HepG2 (cell line): ENCODE data around the gene POLE3. TPM values are rescaled to one million over a fixed set of nuclear protein-coding genes. Genes with fewer than 3 reads are reported as not detected.

Experiments used
- GABPB1 ChIP-seq: IDR thresholded peaks from 2 replicates; pipeline ENCODE4 v1.6.1; 2016; ENCODE audit warnings: mild to moderate bottlenecking, missing genetic modification reagents, moderate library complexity, missing compliant biosample characterization
- MZF1 ChIP-seq: sonication (generic); formaldehyde crosslinking; IDR thresholded peaks from 2 replicates; pipeline ENCODE4 v1.8.1; 2023; ENCODE audit warnings: mild to moderate bottlenecking, missing genetic modification reagents, borderline replicate concordance
- RBM39 ChIP-seq: fragments of 200-400 bp; formaldehyde crosslinking; IDR thresholded peaks from one replicate; pipeline ENCODE4 v1.6.1; 2018; ENCODE audit warnings: antibody characterized with exemption, mild to moderate bottlenecking, low read depth, low read length; ENCODE audit not compliant: poor library complexity, severe bottlenecking
- RFXAP ChIP-seq: sonication (generic); formaldehyde crosslinking; IDR thresholded peaks from 2 replicates; pipeline ENCODE4 v1.4.0; 2020; ENCODE audit warnings: missing genetic modification reagents, borderline replicate concordance
- SNAI1 ChIP-seq: sonication (generic); formaldehyde crosslinking; IDR thresholded peaks from 2 replicates; pipeline ENCODE4 v1.5.0; 2020; ENCODE audit warnings: mild to moderate bottlenecking, missing genetic modification reagents, borderline replicate concordance
- STAT6 ChIP-seq: sonication (generic); formaldehyde crosslinking; IDR thresholded peaks from 2 replicates; pipeline ENCODE4 v1.4.0; 2020; ENCODE audit warnings: missing genetic modification reagents, mild to moderate bottlenecking, borderline replicate concordance
- TMF1 ChIP-seq: sonication (generic); formaldehyde crosslinking; IDR thresholded peaks from 2 replicates; pipeline ENCODE4 v1.8.1; 2022; ENCODE audit warnings: low read depth, missing genetic modification reagents
- ZMYM2 ChIP-seq: sonication (generic); formaldehyde crosslinking; IDR thresholded peaks from 2 replicates; pipeline ENCODE4 v1.8.0; 2022; ENCODE audit warnings: mild to moderate bottlenecking, missing genetic modification reagents
- ZNF124 ChIP-seq: sonication (generic); formaldehyde crosslinking; IDR thresholded peaks from 2 replicates; pipeline ENCODE4 v1.4.0; 2020; ENCODE audit warnings: missing genetic modification reagents
- ZNF34 ChIP-seq: sonication (generic); formaldehyde crosslinking; IDR thresholded peaks from 2 replicates; pipeline ENCODE4 v1.4.0; 2020; ENCODE audit warnings: mild to moderate bottlenecking, missing genetic modification reagents, borderline replicate concordance
- ZNF792 ChIP-seq: IDR thresholded peaks from 2 replicates; pipeline ENCODE4 v1.6.1; 2016
- ZSCAN12 ChIP-seq: sonication (generic); formaldehyde crosslinking; IDR thresholded peaks from 2 replicates; pipeline ENCODE4 v1.9.0; 2021; ENCODE audit warnings: mild to moderate bottlenecking, missing genetic modification reagents
- polyA plus RNA-seq, 8 experiments: library from polyadenylated mRNA; depleted of rRNA in 3 of 8; stranded (reverse) in 7 of 8; unstranded in 1 of 8; fragments of >200 nt; fragmentation: Illumina TruSeq in 4 of 8; extraction: Trizol in 4 of 8; gene quantifications; 2 replicates each; pipeline versions ENCODE4 v1.2.1 to v1.2.3, GENCODE V29; 2011 to 2016; ENCODE audit warnings: low read depth in 4 of 8, missing spikeins in 1 of 8, mixed read lengths in 1 of 8; ENCODE audit not compliant: insufficient read depth in 1 of 8
- total RNA-seq, 5 experiments: library from RNA; depleted of rRNA; stranded (reverse); fragments of >200 nt; fragmentation: Illumina TruSeq; extraction: Trizol; gene quantifications; 2 replicates each; pipeline ENCODE4 v1.2.3, GENCODE V29; 2016; ENCODE audit warnings: low read depth in 1 of 5
- TF ChIP-seq, protein P1 (sequence below): fragments of 450-650 bp; IDR thresholded peaks from 2 replicates; pipeline ENCODE4 v1.6.1; 2017; ENCODE audit warnings: mild to moderate bottlenecking
- TF ChIP-seq, protein P2 (sequence below): sonication (generic); formaldehyde crosslinking; IDR thresholded peaks from 2 replicates; pipeline ENCODE4 v1.4.0; 2020; ENCODE audit warnings: mild to moderate bottlenecking, missing genetic modification reagents

Gene POLE3
- total and polyA plus RNA-seq, 2 of the 13 experiments (the other 11 are each of a cell fraction or from before 2014, with no cell fraction given), result 36.0 to 77.2 TPM

- TF ChIP-seq ZMYM2 (CRISPR knock-in tag) (peak; percentile 94), RBM39 (no peak), ZNF124 (0 out of 2 replicates have a peak, but pooled peaks have one; percentile 48), TMF1 (CRISPR knock-in tag) (no peak), RFXAP (peak; percentile 68; the same call in 1 of the 2 replicates), STAT6 (CRISPR knock-in tag) (no peak; the same call in 1 of the 2 replicates), ZNF34 (CRISPR knock-in tag) (peak; percentile 69; the same call in 1 of the 2 replicates), ZSCAN12 (no peak), GABPB1 (no peak; the same call in 1 of the 2 replicates), ZNF792 (CRISPR knock-in tag) (peak; percentile 47; the same call in 1 of the 2 replicates), SNAI1 (CRISPR knock-in tag) (0 out of 2 replicates have a peak, but pooled peaks have one; percentile 50), MZF1 (CRISPR knock-in tag) (no peak)
- TF ChIP-seq, protein P1, sequence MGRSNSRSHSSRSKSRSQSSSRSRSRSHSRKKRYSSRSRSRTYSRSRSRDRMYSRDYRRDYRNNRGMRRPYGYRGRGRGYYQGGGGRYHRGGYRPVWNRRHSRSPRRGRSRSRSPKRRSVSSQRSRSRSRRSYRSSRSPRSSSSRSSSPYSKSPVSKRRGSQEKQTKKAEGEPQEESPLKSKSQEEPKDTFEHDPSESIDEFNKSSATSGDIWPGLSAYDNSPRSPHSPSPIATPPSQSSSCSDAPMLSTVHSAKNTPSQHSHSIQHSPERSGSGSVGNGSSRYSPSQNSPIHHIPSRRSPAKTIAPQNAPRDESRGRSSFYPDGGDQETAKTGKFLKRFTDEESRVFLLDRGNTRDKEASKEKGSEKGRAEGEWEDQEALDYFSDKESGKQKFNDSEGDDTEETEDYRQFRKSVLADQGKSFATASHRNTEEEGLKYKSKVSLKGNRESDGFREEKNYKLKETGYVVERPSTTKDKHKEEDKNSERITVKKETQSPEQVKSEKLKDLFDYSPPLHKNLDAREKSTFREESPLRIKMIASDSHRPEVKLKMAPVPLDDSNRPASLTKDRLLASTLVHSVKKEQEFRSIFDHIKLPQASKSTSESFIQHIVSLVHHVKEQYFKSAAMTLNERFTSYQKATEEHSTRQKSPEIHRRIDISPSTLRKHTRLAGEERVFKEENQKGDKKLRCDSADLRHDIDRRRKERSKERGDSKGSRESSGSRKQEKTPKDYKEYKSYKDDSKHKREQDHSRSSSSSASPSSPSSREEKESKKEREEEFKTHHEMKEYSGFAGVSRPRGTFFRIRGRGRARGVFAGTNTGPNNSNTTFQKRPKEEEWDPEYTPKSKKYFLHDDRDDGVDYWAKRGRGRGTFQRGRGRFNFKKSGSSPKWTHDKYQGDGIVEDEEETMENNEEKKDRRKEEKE, result no peak
- TF ChIP-seq, protein P2, sequence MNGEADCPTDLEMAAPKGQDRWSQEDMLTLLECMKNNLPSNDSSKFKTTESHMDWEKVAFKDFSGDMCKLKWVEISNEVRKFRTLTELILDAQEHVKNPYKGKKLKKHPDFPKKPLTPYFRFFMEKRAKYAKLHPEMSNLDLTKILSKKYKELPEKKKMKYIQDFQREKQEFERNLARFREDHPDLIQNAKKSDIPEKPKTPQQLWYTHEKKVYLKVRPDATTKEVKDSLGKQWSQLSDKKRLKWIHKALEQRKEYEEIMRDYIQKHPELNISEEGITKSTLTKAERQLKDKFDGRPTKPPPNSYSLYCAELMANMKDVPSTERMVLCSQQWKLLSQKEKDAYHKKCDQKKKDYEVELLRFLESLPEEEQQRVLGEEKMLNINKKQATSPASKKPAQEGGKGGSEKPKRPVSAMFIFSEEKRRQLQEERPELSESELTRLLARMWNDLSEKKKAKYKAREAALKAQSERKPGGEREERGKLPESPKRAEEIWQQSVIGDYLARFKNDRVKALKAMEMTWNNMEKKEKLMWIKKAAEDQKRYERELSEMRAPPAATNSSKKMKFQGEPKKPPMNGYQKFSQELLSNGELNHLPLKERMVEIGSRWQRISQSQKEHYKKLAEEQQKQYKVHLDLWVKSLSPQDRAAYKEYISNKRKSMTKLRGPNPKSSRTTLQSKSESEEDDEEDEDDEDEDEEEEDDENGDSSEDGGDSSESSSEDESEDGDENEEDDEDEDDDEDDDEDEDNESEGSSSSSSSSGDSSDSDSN (CRISPR knock-in tag), result peak; percentile 48; the same call in 1 of the 2 replicates
Measured at GRCh38 chr9:113395000-113395861, 15.2 kb downstream of the POLE3 start (continued).
